ENCODE results near the gene MRPL58.

DNA sequence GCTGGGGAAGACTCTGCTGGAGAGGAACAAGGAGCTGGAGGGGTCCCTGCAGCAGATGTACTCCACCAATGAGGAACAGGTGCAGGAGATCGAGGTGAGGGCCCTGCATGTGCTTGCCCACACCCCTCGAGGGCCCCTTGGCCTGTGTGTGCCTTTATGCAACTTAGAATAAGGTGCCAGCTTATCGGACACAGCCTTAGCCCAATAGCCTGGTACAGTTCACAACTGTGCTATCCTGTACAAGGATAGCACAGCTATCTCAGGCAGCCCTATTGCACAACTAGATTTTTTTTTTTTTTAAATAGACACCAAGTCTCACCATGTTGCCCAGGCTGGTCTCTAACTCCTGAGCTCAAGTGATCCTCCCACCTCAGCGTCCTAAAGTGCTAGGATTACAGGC, 12.9 kb upstream of the MRPL58 start:
- TF ChIP-seq EZH2 (IDR thresholded peaks at IDR 0.05; ENCODE audit: borderline replicate concordance, low read length) (no peak), CTCF (conservative IDR thresholded peaks at IDR 0.05 in 1 of 2, IDR thresholded peaks at IDR 0.05 in 1 of 2; ENCODE audit: extremely low read depth in 1 of 2, insufficient read depth in 1 of 2, low read depth in 1 of 2, low read length in 2 of 2) (no peak)

Measured in mammary epithelial cell (primary cell).